H9 (cell line): Measurements from ENCODE around the gene ZNHIT6. TPM values are rescaled to one million over a fixed set of nuclear protein-coding genes. Genes with fewer than 3 reads are reported as not detected.

Source experiments
- DNase-seq: peaks from one replicate; pipeline ENCODE4 v3.0.0-alpha.2; 2017
- H2AFZ ChIP-seq: one replicate; pipeline ENCODE4 v1.6.1; 2013; ENCODE audit warnings: mild to moderate bottlenecking, low read length, control low read depth, moderate library complexity
- H2AK5ac ChIP-seq: 2 replicates; pipeline ENCODE4 v1.6.1; 2013; ENCODE audit warnings: low read length, control low read depth, mixed read lengths; ENCODE audit not compliant: insufficient read length
- H2BK120ac ChIP-seq: one replicate; pipeline ENCODE4 v1.6.1; 2013; ENCODE audit warnings: low read depth, mild to moderate bottlenecking, low read length, control low read depth, inconsistent platforms; ENCODE audit not compliant: poor library complexity, severe bottlenecking
- H2BK12ac ChIP-seq: 2 replicates; pipeline ENCODE4 v1.6.1; 2013; ENCODE audit warnings: low read length, control low read depth, mixed read lengths, low read depth; ENCODE audit not compliant: insufficient read length
- H2BK15ac ChIP-seq: 2 replicates; pipeline ENCODE4 v1.6.1; 2013; ENCODE audit warnings: low read depth, low read length, control low read depth
- H2BK20ac ChIP-seq: one replicate; pipeline ENCODE4 v1.6.1; 2013; ENCODE audit warnings: low read depth, mild to moderate bottlenecking, low read length, control low read depth, inconsistent platforms; ENCODE audit not compliant: poor library complexity, severe bottlenecking
- H2BK5ac ChIP-seq: 2 replicates; pipeline ENCODE4 v1.6.1; 2013; ENCODE audit warnings: low read length, control low read depth, mixed read lengths; ENCODE audit not compliant: insufficient read length
- H3K14ac ChIP-seq: 2 replicates; pipeline ENCODE4 v1.6.1; 2013; ENCODE audit warnings: low read length, control low read depth; ENCODE audit not compliant: insufficient read depth
- H3K18ac ChIP-seq: 2 replicates; pipeline ENCODE4 v1.6.1; 2013; ENCODE audit warnings: low read depth, mild to moderate bottlenecking, mixed read lengths, low read length, control low read depth; ENCODE audit not compliant: insufficient read length
- H3K23ac ChIP-seq: 2 replicates; pipeline ENCODE4 v1.6.1; 2013; ENCODE audit warnings: low read length, control low read depth, mixed read lengths, low read depth; ENCODE audit not compliant: insufficient read length
- H3K23me2 ChIP-seq: 2 replicates; pipeline ENCODE4 v1.6.1; 2013; ENCODE audit warnings: low read depth, mild to moderate bottlenecking, mixed read lengths, low read length, control low read depth; ENCODE audit not compliant: insufficient read length, poor library complexity, severe bottlenecking
- H3K27ac ChIP-seq: 2 replicates; pipeline ENCODE4 v1.5.1; 2013; ENCODE audit warnings: low read length, control low read depth, mixed read lengths, low read depth; ENCODE audit not compliant: insufficient read length
- H3K27me3 ChIP-seq: 2 replicates; pipeline ENCODE4 v1.6.1; 2013; ENCODE audit warnings: low read length, control low read depth, inconsistent platforms; ENCODE audit not compliant: insufficient read depth
- H3K4ac ChIP-seq: 2 replicates; pipeline ENCODE4 v1.6.1; 2013; ENCODE audit warnings: low read depth, mild to moderate bottlenecking, control low read depth, inconsistent platforms, low read length, moderate library complexity
- H3K4me1 ChIP-seq: 2 replicates; pipeline ENCODE4 v1.6.1; 2013; ENCODE audit warnings: low read length, control low read depth, inconsistent platforms; ENCODE audit not compliant: insufficient read depth
- H3K4me2 ChIP-seq: 2 replicates; pipeline ENCODE4 v1.6.1; 2013; ENCODE audit warnings: low read length, control low read depth, mixed read lengths; ENCODE audit not compliant: insufficient read length, insufficient read depth
- H3K56ac ChIP-seq: 2 replicates; pipeline ENCODE4 v1.6.1; 2013; ENCODE audit warnings: low read depth, mild to moderate bottlenecking, mixed read lengths, low read length, control low read depth; ENCODE audit not compliant: insufficient read length
- H3K79me1 ChIP-seq: 2 replicates; pipeline ENCODE4 v1.6.1; 2013; ENCODE audit warnings: low read depth, mild to moderate bottlenecking, moderate library complexity, low read length, control low read depth, inconsistent platforms; ENCODE audit not compliant: insufficient read depth, poor library complexity, severe bottlenecking
- H3K79me2 ChIP-seq: 2 replicates; pipeline ENCODE4 v1.6.1; 2013; ENCODE audit warnings: low read length, control low read depth, inconsistent platforms; ENCODE audit not compliant: insufficient read depth
- H3K9ac ChIP-seq: 2 replicates; pipeline ENCODE4 v1.6.1; 2013; ENCODE audit warnings: low read length, control low read depth, mixed read lengths; ENCODE audit not compliant: insufficient read length; ENCODE audit errors: extremely low read depth
- H3K9me3 ChIP-seq: one replicate; pipeline ENCODE4 v1.6.1; 2013; ENCODE audit warnings: low read depth, low read length, inconsistent platforms; ENCODE audit not compliant: control insufficient read depth
- H3T11ph ChIP-seq: one replicate; pipeline ENCODE4 v1.6.1; 2013; ENCODE audit warnings: mild to moderate bottlenecking, low read length, control low read depth, inconsistent platforms
- H4K20me1 ChIP-seq: one replicate; pipeline ENCODE4 v1.6.1; 2013; ENCODE audit not compliant: control insufficient read depth, insufficient read length, insufficient read depth
- H4K5ac ChIP-seq: 2 replicates; pipeline ENCODE4 v1.6.1; 2013; ENCODE audit warnings: low read depth, mild to moderate bottlenecking, mixed read lengths, low read length, control low read depth; ENCODE audit not compliant: insufficient read length
- H4K8ac ChIP-seq: replicated peaks from 2 replicates; pipeline ENCODE4 v1.6.1; 2013; ENCODE audit warnings: low read length, control low read depth, mixed read lengths, low read depth; ENCODE audit not compliant: insufficient read length
- H4K91ac ChIP-seq: 2 replicates; pipeline ENCODE4 v1.6.1; 2013; ENCODE audit warnings: low read depth, mild to moderate bottlenecking, moderate library complexity, mixed read lengths, low read length, control low read depth; ENCODE audit not compliant: insufficient read length
- H3K27ac Mint-ChIP-seq, 3 experiments: 2 replicates in 2 of 3; 3 replicates in 1 of 3; pipeline ENCODE4 v1.8.0; 2020 to 2021; ENCODE audit warnings: mixed read lengths in 3 of 3, mild to moderate bottlenecking in 1 of 3, moderate library complexity in 1 of 3
- H3K27me3 Mint-ChIP-seq: 2 replicates; pipeline ENCODE4 v1.8.0; 2021; ENCODE audit warnings: low read depth, mild to moderate bottlenecking, moderate library complexity, mixed read lengths
- H3K36me3 Mint-ChIP-seq, 3 experiments: 2 replicates in 2 of 3; 3 replicates in 1 of 3; pipeline ENCODE4 v1.8.0; 2020 to 2021; ENCODE audit warnings: low read depth in 3 of 3, mixed read lengths in 3 of 3; ENCODE audit not compliant: insufficient read depth in 1 of 3
- H3K4me1 Mint-ChIP-seq, 2 experiments: 2 replicates each; pipeline ENCODE4 v1.8.0; 2020; ENCODE audit warnings: mixed read lengths in 2 of 2
- H3K4me3 Mint-ChIP-seq, 2 experiments: 2 replicates in 1 of 2; 3 replicates in 1 of 2; pipeline ENCODE4 v1.8.0; 2020 to 2021; ENCODE audit warnings: mild to moderate bottlenecking in 2 of 2, mixed read lengths in 2 of 2, moderate library complexity in 1 of 2
- H3K9me3 Mint-ChIP-seq, 2 experiments: 2 replicates in 1 of 2; 3 replicates in 1 of 2; pipeline ENCODE4 v1.8.0; 2020; ENCODE audit warnings: mild to moderate bottlenecking in 2 of 2, mixed read lengths in 2 of 2, moderate library complexity in 1 of 2
- WGBS: extraction: QIAGEN DNeasy Blood & Tissue Kit; methylation state at CpG from one replicate; pipeline ENCODE4 v1.1.7; 2013; ENCODE audit warnings: missing lambda C conversion rate, low lambda C conversion rate, mixed read lengths; ENCODE audit not compliant: insufficient read length; ENCODE audit errors: extremely low coverage; 5-methylcytosine and 5-hydroxymethylcytosine counted together
- total RNA-seq: library from RNA; stranded (reverse); gene quantifications from 2 replicates; pipeline ENCODE4 v1.2.1, GENCODE V29; 2021
- TF ChIP-seq, protein P1 (sequence below): fragments of 200-600 bp; sonication (generic); conservative IDR thresholded peaks from 3 replicates; pipeline ENCODE4 v1.8.0; 2021; ENCODE audit warnings: antibody characterized with exemption, mild to moderate bottlenecking

Gene ZNHIT6
- total RNA-seq, 1 experiment from 2014 or later: 21.5 TPM

DNA sequence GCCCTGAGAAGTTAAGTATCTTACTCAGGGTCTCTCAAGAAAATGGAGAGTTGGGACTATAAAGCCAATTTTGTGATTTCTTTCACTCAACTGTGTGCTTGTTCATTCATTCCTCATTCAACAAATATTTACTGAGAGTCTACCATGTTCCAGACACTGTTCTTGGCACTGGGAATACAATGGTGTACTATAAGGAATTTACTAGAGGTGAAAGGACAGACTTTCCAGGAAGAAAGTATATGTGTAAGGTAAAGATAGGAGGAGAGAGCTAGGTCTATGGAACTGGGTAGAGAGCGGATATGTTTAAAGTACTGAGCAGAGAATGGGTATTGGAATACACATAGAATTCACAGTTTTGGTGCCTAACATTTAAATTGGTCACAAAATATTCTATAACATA lies 42.3 kb downstream of the ZNHIT6 start:
- TF ChIP-seq, protein P1, sequence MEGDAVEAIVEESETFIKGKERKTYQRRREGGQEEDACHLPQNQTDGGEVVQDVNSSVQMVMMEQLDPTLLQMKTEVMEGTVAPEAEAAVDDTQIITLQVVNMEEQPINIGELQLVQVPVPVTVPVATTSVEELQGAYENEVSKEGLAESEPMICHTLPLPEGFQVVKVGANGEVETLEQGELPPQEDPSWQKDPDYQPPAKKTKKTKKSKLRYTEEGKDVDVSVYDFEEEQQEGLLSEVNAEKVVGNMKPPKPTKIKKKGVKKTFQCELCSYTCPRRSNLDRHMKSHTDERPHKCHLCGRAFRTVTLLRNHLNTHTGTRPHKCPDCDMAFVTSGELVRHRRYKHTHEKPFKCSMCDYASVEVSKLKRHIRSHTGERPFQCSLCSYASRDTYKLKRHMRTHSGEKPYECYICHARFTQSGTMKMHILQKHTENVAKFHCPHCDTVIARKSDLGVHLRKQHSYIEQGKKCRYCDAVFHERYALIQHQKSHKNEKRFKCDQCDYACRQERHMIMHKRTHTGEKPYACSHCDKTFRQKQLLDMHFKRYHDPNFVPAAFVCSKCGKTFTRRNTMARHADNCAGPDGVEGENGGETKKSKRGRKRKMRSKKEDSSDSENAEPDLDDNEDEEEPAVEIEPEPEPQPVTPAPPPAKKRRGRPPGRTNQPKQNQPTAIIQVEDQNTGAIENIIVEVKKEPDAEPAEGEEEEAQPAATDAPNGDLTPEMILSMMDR: no peak
- no peak overlapping the region for H3K4me3 Mint-ChIP-seq
- WGBS: no CpG with 5 or more reads among the region's 1 CpG

More for the DNA sequence above, 42.3 kb downstream of the ZNHIT6 start:
- H3K18ac ChIP-seq: no peak overlapping the region
- H2BK20ac ChIP-seq: no peak overlapping the region
- no peak overlapping the region for H2BK120ac ChIP-seq
- H3K27me3 ChIP-seq: no peaks in the 10 kb centered on the region
- no peaks in the 10 kb centered on the region for H3K79me2 ChIP-seq
- no peak overlapping the region for H2BK15ac ChIP-seq
- no peaks in the 10 kb centered on the region for H4K20me1 ChIP-seq
- no peak overlapping the region for H4K5ac ChIP-seq
- no peak overlapping the region for H3K23ac ChIP-seq
- peaks cover 2% of the 10 kb centered on the region; the same call in 1 of the 2 replicates for H3K4me1 ChIP-seq
- H3K4me2 ChIP-seq: no peak overlapping the region
- H3K14ac ChIP-seq: no peak overlapping the region
- H3K27ac Mint-ChIP-seq: no peak overlapping the region
- no peak overlapping the region for H2BK12ac ChIP-seq
- H3K27me3 Mint-ChIP-seq: no peaks in the 10 kb centered on the region
- no peak overlapping the region for H3T11ph ChIP-seq
- no peak overlapping the region for H4K91ac ChIP-seq
- no peak overlapping the region for H3K4ac ChIP-seq
- no peak overlapping the region for H2AFZ ChIP-seq
- H3K9me3 Mint-ChIP-seq: no peaks in the 10 kb centered on the region
- H2AK5ac ChIP-seq: no peak overlapping the region
- no peak overlapping the region for H4K8ac ChIP-seq
- no peaks in the 10 kb centered on the region for H3K23me2 ChIP-seq
- peaks cover 0 to 4% (median 2%) of the 10 kb centered on the region in 3 experiments; a peak in 4 of 7 replicates for H3K36me3 Mint-ChIP-seq
- peaks cover 16 to 20% of the 10 kb centered on the region in 2 experiments for H3K4me1 Mint-ChIP-seq
- H3K79me1 ChIP-seq: no peaks in the 10 kb centered on the region
- no peak overlapping the region for H2BK5ac ChIP-seq
- no peak overlapping the region for H3K56ac ChIP-seq
- DNase-seq: no peak
- no peaks in the 10 kb centered on the region for H3K9me3 ChIP-seq
- no peak overlapping the region for H3K27ac ChIP-seq
- no peak overlapping the region for H3K9ac ChIP-seq
